ENCODE measurements around the gene BORCS6. TPM values are rescaled to one million over a fixed set of nuclear protein-coding genes. Genes with fewer than 3 reads are reported as not detected.
A peak's percentile ranks its signal among the peaks of the same experiment; 100 is the strongest.

Gene BORCS6
- total and polyA plus RNA-seq, 2 of the 13 experiments (the other 11 are each of a cell fraction or from before 2014, with no cell fraction given), result 2.0 to 5.1 TPM

GRCh38 chr17:8176197-8176940 lies 13.6 kb downstream of the BORCS6 start, which contains the start of gene TMEM107 (continued):
- TF ChIP-seq ZNF260 (CRISPR knock-in tag; IDR thresholded peaks at IDR 0.05; ENCODE audit: borderline replicate concordance, low read depth) (no peak), ZBTB26 (CRISPR knock-in tag; IDR thresholded peaks at IDR 0.05; ENCODE audit: borderline replicate concordance) (no peak; the same call in 1 of the 2 replicates), ZNF609 (CRISPR knock-in tag; IDR thresholded peaks at IDR 0.05; ENCODE audit: borderline replicate concordance) (0 out of 2 replicates have a peak, but pooled peaks have one; percentile 38), ZSCAN29 (CRISPR knock-in tag; conservative IDR thresholded peaks at IDR 0.05) (0 out of 2 replicates have a peak, but pooled peaks have one; percentile 39), PHF20 (CRISPR knock-in tag; IDR thresholded peaks at IDR 0.05) (0 out of 2 replicates have a peak, but pooled peaks have one; percentile 44), E2F1 (CRISPR knock-in tag; IDR thresholded peaks at IDR 0.05) (peak; percentile 84; the same call in 1 of the 2 replicates), ZNF292 (CRISPR knock-in tag; IDR thresholded peaks at IDR 0.05; ENCODE audit: borderline replicate concordance, low read depth) (peak; percentile 49; the same call in 1 of the 2 replicates), ASH2L (IDR thresholded peaks at IDR 0.05; ENCODE audit: insufficient read length, low read depth, low read length) (peak; percentile 64), RBM22 (optimal IDR thresholded peaks at IDR 0.05; ENCODE audit: low read length) (peak; percentile 81), TFDP1 (CRISPR knock-in tag; IDR thresholded peaks at IDR 0.05; ENCODE audit: borderline replicate concordance) (peak; percentile 80; the same call in 1 of the 2 replicates), SAP130 (CRISPR knock-in tag; IDR thresholded peaks at IDR 0.05; ENCODE audit: low read depth) (peak; percentile 93), ATF7-NPFF (CRISPR knock-in tag; IDR thresholded peaks at IDR 0.05; ENCODE audit: low read depth) (0 out of 2 replicates have a peak, but pooled peaks have one; percentile 25), ZNF605 (CRISPR knock-in tag; IDR thresholded peaks at IDR 0.05) (peak; percentile 67; the same call in 1 of the 2 replicates), ZNF784 (CRISPR knock-in tag; IDR thresholded peaks at IDR 0.05; ENCODE audit: borderline replicate concordance) (peak; percentile 39; the same call in 1 of the 2 replicates), SPEN (CRISPR knock-in tag; IDR thresholded peaks at IDR 0.05; ENCODE audit: low read depth) (peak; percentile 80), TP53 (CRISPR knock-in tag; conservative IDR thresholded peaks at IDR 0.05) (no peak), ZNF777 (CRISPR knock-in tag; IDR thresholded peaks at IDR 0.05) (peak; percentile 48; the same call in 1 of the 2 replicates), KDM2A (CRISPR knock-in tag; IDR thresholded peaks at IDR 0.05; ENCODE audit: borderline replicate concordance, low read depth) (peak; percentile 61)

All from HepG2 (cell line).